GM10248 (cell line): Measurements from ENCODE around the gene ADAMTS13.
"Not testable (repeated sequence)": the region's sequence is repeated elsewhere in the genome, so short reads cannot be mapped to it uniquely, and the experiment has no call there.

Experiments used
- CTCF ChIA-PET: fragments of 300-600 bp; sonication (Branson Sonifier 250); formaldehyde crosslinking; extraction: SDS; loops from one replicate; lab custom pipeline; 2021; ENCODE audit warnings: antibody characterized with exemption; lab: Yijun Ruan, JAX
- POLR2A ChIA-PET: fragments of 350-650 bp; sonication (Branson Sonifier 250); formaldehyde crosslinking; extraction: SDS; loops from one replicate; lab custom pipeline; 2020; ENCODE audit warnings: antibody characterized with exemption; lab: Yijun Ruan, JAX
- DNase-seq: peaks from one replicate; pipeline ENCODE4 v3.0.0; 2012; ENCODE audit errors: extremely low spot score
- CTCF ChIP-seq: IDR thresholded peaks from 2 replicates; pipeline ENCODE4 v1.5.1; 2012; ENCODE audit warnings: mild to moderate bottlenecking, low read depth; ENCODE audit errors: extremely low read depth, missing control alignments, control extremely low read depth

The ADAMTS13 gene

GRCh38 chr9:133443982-133444381 is 21.8 kb downstream of the ADAMTS13 start:
- ChIA-PET CTCF (interaction anchor here (1.0 to 1.1 kb wide), 3 partner anchors 14 to 299 kb away, joined by 3 to 4 read pairs (median 3); no protein-coding TSS in a partner anchor), POLR2A (interaction anchor here (0.5 kb wide), 1 partner anchor 15 kb away, joined by 4 read pairs; no protein-coding TSS in a partner anchor)
- TF ChIP-seq CTCF, result no peak

GRCh38 chr9:133445293-133445969 is 23.3 kb downstream of the ADAMTS13 start:
- ChIA-PET CTCF (no interaction called here), POLR2A (interaction anchor here (0.5 kb wide), 1 partner anchor 90 kb away, joined by 3 read pairs; no protein-coding TSS in a partner anchor)
- no peak for DNase-seq
- no peak for TF ChIP-seq CTCF

More at GRCh38 chr9:133443982-133444381, 21.8 kb downstream of the ADAMTS13 start:
- DNase-seq, result no peak

GRCh38 chr9:133448487-133448972 is 26.4 kb downstream of the ADAMTS13 start:
- POLR2A ChIA-PET, result no interaction called here

GRCh38 chr9:133449760-133450159 is 27.6 kb downstream of the ADAMTS13 start:
- CTCF ChIA-PET, result no interaction called here
- TF ChIP-seq CTCF, result no peak
- POLR2A ChIA-PET, result no interaction called here
- no peak for DNase-seq

More at GRCh38 chr9:133448487-133448972, 26.4 kb downstream of the ADAMTS13 start:
- TF ChIP-seq CTCF, result no peak
- no peak for DNase-seq
- CTCF ChIA-PET, result no interaction called here

GRCh38 chr9:133451865-133452264 is 29.7 kb downstream of the ADAMTS13 start:
- POLR2A ChIA-PET, result not testable (repeated sequence)
- CTCF ChIA-PET, result interaction anchor here (1.3 kb wide), 1 partner anchor 46 kb away, joined by 3 read pairs; no protein-coding TSS in a partner anchor

GRCh38 chr9:133452562-133452961 is 30.4 kb downstream of the ADAMTS13 start:
- TF ChIP-seq CTCF, result no peak
- CTCF ChIA-PET, result interaction anchor here (1.3 kb wide), 1 partner anchor 47 kb away, joined by 3 read pairs; no protein-coding TSS in a partner anchor
- POLR2A ChIA-PET, result no interaction called here
- DNase-seq, result no peak

More at GRCh38 chr9:133451865-133452264, 29.7 kb downstream of the ADAMTS13 start:
- not testable (repeated sequence) for DNase-seq

GRCh38 chr9:133453651-133454050 is 31.5 kb downstream of the ADAMTS13 start:
- no peak for DNase-seq
- TF ChIP-seq CTCF, result no peak
- POLR2A ChIA-PET, result no interaction called here
- CTCF ChIA-PET, result no interaction called here
